KMS-11 (cell line): Measurements from ENCODE around the gene PAX3.

Experiments
- H2AFZ ChIP-seq: fragments of 200-600 bp; sonication (generic); 2 replicates; pipeline ENCODE4 v1.6.1; 2016; ENCODE audit warnings: antibody characterized with exemption, mixed run types, low read depth
- H3K27ac ChIP-seq: fragments of 200-600 bp; sonication (generic); 2 replicates; pipeline ENCODE4 v1.6.1; 2016; ENCODE audit warnings: mild to moderate bottlenecking, mixed run types
- H3K27me3 ChIP-seq: fragments of 200-600 bp; sonication (generic); 2 replicates; pipeline ENCODE4 v1.6.1; 2017; ENCODE audit warnings: mild to moderate bottlenecking, low read depth, mixed run types, moderate library complexity; ENCODE audit not compliant: insufficient read depth
- H3K36me3 ChIP-seq: fragments of 200-600 bp; sonication (generic); 2 replicates; pipeline ENCODE4 v1.6.1; 2017; ENCODE audit warnings: mild to moderate bottlenecking, mixed run types; ENCODE audit not compliant: insufficient read depth
- H3K4me1 ChIP-seq: fragments of 200-600 bp; sonication (generic); 2 replicates; pipeline ENCODE4 v1.6.1; 2016; ENCODE audit warnings: mild to moderate bottlenecking, low read depth, mixed run types; ENCODE audit not compliant: poor library complexity, severe bottlenecking
- H3K4me2 ChIP-seq: fragments of 200-600 bp; sonication (generic); 2 replicates; pipeline ENCODE4 v1.7.0; 2016; ENCODE audit warnings: mild to moderate bottlenecking, mixed run types
- H3K4me3 ChIP-seq: fragments of 200-600 bp; sonication (generic); IDR thresholded peaks from 2 replicates; pipeline ENCODE4 v1.6.1; 2017; ENCODE audit warnings: low read depth, low read length, mixed read lengths; ENCODE audit not compliant: insufficient read depth
- H3K79me2 ChIP-seq: fragments of 200-600 bp; sonication (generic); 2 replicates; pipeline ENCODE4 v1.6.1; 2016; ENCODE audit warnings: low read depth, mixed run types; ENCODE audit not compliant: insufficient read depth
- H3K9ac ChIP-seq: fragments of 200-600 bp; sonication (generic); 2 replicates; pipeline ENCODE4 v1.6.1; 2016; ENCODE audit warnings: mild to moderate bottlenecking, mixed run types
- H4K20me1 ChIP-seq: fragments of 200-600 bp; sonication (generic); 2 replicates; pipeline ENCODE4 v1.6.1; 2016; ENCODE audit warnings: mild to moderate bottlenecking, mixed run types; ENCODE audit not compliant: insufficient read depth
- CTCF ChIP-seq: fragments of 200-600 bp; sonication (generic); conservative IDR thresholded peaks from 2 replicates; pipeline ENCODE4 v1.6.1; 2017; ENCODE audit warnings: low read depth, mild to moderate bottlenecking, antibody characterized with exemption, low read length, moderate library complexity, mixed read lengths

The PAX3 gene

DNA sequence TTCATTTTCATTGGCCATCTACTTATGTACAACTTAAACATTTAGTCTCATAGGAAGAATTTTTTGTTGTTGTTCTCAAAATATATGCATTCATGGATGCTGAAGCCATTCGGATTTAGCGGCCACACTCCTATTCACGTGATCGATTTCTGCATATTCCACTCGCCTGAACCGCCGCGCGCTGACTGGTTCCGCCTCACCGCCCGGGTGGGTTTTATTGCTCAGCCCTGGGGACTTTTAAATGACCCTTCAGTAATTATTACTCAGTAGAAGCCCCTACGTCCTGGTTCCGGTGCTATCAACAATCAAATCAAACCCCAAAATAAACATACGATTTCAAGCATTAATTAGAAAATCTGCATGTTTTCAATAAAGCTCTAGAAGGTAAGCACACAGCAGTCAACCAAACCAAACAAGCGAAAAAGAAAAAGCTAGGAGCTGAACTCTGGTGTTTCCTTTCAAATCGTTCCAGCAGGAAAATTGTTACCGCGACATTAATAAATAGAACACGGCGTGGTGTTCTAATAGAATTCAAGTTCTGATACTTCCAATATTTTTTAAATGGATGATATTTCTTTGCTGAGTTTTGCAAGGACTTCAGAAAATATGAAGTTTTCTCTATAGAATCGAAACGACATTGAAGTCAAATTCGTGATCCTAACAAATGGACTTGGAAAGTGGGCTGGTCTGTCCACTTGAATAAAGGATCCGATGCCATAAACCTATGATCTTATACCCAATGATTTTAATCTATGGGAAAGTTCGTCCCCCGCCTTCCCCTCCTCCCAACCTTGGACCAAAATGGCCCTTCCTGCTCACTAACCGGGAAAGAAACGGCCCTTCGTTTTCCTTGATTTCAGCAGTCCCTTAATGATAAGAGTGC is 9.3 kb downstream of the PAX3 start:
- H3K36me3 ChIP-seq: no peaks in the 10 kb centered on the region
- TF ChIP-seq CTCF: no peak
- H3K4me2 ChIP-seq: no peak overlapping the region
- H2AFZ ChIP-seq: no peak overlapping the region
- no peaks in the 10 kb centered on the region for H3K27me3 ChIP-seq
- H3K27ac ChIP-seq: no peak overlapping the region
- H4K20me1 ChIP-seq: no peaks in the 10 kb centered on the region
- H3K79me2 ChIP-seq: no peaks in the 10 kb centered on the region
- no peak overlapping the region for H3K4me3 ChIP-seq
- H3K4me1 ChIP-seq: no peaks in the 10 kb centered on the region
- H3K9ac ChIP-seq: no peak overlapping the region

DNA sequence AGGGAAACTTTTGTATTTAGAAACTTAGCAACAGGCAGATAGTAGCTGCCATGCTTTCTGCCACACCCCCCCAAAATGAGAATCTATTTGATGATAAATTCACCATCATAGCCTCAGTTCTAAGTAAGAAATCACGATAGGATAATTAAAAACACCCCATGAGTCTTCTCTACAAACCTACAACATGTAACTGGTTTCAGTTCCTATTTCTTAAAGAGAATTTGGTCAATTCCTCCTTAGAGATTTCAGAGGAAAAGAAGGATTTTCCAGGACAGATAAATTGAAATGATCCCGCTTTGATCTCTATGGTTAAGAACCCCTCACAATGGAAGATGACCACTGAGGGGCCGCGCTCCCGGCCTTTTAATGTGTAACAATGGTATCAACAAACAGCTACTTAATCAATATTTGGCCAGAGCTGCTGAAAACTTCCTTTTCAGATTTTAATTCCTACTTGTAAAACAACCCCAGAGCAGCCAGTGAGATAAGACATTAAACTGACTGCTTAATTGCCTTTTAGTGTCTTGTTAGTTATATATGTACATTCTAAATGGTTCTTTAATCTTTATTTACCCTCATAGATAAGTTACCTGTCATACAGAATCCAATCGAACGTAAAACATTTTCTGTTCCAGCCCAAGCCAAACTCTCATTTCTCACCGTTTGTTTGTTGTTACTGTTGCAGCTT is 10.1 kb downstream of the PAX3 start:
- Histone ChIP-seq H3K27ac (no peak overlapping the region), H3K4me1 (no peaks in the 10 kb centered on the region), H3K4me2 (no peak overlapping the region), H3K27me3 (no peaks in the 10 kb centered on the region), H3K9ac (no peak overlapping the region), H4K20me1 (no peaks in the 10 kb centered on the region), H3K79me2 (no peaks in the 10 kb centered on the region), H3K4me3 (no peak overlapping the region), H3K36me3 (no peaks in the 10 kb centered on the region), H2AFZ (no peak overlapping the region)
- TF ChIP-seq CTCF: no peak

GRCh38 chr2:222287862-222288479 is 10.8 kb downstream of the PAX3 start:
- Histone ChIP-seq H3K9ac (no peak overlapping the region), H2AFZ (no peak overlapping the region), H3K4me2 (no peak overlapping the region), H3K36me3 (no peaks in the 10 kb centered on the region), H3K79me2 (no peaks in the 10 kb centered on the region), H3K27ac (no peak overlapping the region), H3K27me3 (no peaks in the 10 kb centered on the region), H3K4me1 (no peaks in the 10 kb centered on the region), H4K20me1 (no peaks in the 10 kb centered on the region), H3K4me3 (no peak overlapping the region)
- no peak for TF ChIP-seq CTCF

DNA sequence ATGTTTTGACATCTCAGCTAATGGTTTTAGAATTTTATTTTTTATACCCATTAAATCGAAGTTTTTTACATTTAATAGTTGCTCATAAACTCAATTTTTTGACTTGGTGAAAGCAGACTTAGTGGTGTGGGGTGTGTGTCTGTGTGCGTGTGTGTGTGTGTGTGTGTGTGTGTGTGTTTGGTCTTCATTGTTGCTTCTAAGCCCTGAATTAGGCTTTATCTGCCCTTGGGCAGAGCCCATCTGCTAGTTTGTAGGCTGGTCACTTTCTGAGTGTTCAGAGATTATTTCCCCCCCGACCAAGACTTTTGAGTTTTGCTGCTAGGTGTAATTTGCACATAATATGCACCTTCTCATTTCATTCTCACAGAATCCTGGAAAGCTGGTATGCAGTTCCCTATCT is 14.3 kb downstream of the PAX3 start:
- no peaks in the 10 kb centered on the region for H3K36me3 ChIP-seq
- no peaks in the 10 kb centered on the region for H3K27me3 ChIP-seq

More for the DNA sequence above, 14.3 kb downstream of the PAX3 start:
- H4K20me1 ChIP-seq: no peaks in the 10 kb centered on the region
- H3K4me3 ChIP-seq: no peak overlapping the region
- no peaks in the 10 kb centered on the region for H3K79me2 ChIP-seq
- no peak overlapping the region for H3K27ac ChIP-seq
- no peak overlapping the region for H3K4me2 ChIP-seq
- no peak for TF ChIP-seq CTCF
- no peaks in the 10 kb centered on the region for H3K4me1 ChIP-seq
- no peak overlapping the region for H3K9ac ChIP-seq
- H2AFZ ChIP-seq: no peak overlapping the region
